GM04503 (cell line): Measurements from ENCODE around the gene FADS1.

ENCODE experiments used
- DNase-seq: peaks from one replicate; pipeline ENCODE4 v3.0.0-alpha.2; 2012; ENCODE audit warnings: low read depth

FADS1 gene

DNA sequence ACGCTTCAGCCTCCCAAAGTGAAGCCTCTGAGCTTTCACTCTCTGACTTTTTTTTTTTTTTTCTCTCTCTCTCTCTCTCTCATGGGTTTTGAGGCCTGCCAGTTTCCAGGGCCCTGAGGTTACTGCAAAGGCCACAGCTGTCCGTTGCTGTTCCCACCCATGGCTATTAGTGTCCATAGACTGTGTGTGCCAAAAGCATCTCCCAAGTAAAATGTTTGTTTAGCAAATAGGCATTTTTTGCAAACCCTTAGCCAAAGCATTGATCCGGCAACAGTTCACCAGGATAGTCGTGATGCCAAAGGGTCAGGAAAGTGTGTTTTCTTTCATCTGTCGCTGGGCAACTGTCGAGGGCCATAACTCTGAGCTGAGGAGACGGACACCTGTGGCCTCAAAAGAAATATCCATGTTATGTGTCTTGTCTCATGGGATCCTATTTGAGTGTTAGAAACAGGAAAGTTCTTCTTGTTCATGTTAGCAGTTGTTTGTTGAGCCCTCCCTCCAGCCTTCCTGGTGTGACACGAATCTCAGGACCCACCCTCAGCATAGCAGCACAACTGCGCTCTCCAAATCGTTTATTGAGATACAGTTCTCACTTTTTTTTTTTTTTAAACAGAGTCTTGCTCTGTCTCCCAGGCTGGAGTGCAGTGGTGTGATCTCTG is 29.7 kb upstream of the FADS1 start:
- DNase-seq = no peak

DNA sequence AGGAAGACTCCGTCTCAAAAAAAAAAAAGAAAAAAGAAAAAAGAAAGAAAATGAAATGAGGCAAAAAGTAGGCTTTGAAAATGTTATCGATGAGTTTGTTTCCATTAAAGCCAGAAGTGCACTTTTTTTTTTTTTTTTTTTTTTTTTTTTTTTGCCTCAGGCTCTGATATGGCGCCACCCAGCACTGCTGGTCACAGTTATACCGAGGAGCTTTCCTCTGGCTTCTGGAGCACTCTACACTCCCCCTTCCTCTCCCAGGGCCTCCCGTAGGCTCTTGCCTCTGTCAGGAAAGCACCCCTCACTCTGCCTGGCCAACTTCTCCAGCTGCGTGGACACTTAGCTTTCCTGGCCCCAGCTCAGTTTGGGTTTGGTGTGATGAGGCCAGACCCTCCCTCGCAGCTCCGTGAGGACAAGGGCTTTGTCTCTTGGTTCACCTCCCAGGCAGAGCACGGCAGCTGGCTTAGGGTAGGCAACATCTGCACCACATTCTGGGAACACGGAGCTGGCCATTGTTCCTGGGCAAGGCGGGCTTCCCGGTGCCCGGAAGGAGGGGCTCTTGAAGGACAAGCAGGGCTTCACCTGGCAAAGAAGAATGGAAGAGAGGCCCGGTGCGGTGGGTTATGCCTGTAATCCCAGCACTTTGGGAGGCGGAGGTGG is 28.2 kb upstream of the FADS1 start:
- no peak for DNase-seq

DNA sequence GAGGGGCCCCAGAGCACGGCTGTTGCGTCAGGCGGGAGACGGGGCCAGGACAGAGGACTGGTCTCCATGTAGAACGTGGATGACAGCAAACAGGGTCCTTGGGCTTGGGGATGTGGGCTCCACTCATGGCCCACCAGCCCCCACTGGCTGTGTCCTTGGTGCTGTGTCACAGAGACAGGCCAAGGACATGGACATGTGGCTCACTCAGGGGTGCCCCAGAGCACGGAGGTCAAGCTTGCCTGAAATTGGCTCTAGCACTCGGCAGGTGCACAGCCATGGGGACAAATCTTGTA is 25.7 kb upstream of the FADS1 start:
- no peak for DNase-seq

DNA sequence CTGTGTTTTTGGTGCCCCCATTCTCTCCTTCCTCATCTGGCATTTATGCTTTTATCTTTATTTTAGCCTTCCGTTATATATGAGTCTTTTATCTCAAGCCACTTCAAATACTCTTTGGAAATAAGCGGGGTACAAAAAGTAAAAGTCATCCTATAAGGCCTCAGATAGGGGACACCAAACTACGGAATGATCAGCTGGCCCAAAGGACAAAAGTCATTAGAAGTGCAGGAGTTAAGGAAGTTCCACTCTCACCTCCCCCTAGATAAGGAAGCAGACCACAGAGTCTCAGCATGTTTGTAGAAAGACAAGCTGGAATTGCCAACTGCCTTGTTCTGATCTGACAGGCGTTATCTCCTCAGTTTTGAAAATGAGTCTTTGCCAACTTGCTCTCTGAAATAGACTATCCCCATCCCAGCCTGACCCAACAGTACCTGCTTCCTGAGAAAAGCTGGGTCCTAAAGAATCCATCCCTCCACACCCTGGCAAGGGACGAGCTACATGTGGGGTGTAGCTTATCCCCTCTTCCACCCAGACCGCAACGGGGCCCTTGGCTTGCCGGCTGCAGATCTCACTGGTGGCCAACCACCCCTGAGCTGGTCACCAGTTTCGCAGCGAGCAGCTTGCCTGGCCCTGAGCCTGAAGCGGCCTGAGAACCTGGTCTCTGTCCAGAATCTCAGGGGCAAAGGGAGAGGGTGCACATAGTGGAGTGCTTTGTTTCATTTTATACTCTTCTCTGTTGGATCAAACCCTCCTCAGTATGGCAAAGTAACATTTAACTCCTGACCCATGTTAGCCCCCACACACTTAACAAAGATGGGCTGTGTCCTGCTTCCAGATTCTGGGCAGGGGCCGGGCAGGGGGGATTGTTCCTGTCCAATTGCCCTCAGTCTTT is 25.1 kb upstream of the FADS1 start:
- no peak for DNase-seq

DNA sequence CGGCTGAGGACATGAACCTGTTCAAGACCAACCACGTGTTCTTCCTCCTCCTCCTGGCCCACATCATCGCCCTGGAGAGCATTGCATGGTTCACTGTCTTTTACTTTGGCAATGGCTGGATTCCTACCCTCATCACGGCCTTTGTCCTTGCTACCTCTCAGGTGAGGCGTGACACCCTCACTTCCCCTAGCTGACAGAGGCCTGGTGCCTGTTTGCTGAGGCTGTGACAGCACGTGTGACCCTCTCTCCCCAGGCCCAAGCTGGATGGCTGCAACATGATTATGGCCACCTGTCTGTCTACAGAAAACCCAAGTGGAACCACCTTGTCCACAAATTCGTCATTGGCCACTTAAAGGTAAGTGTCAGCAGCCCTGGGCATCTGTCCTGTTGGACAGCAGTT is 23.6 kb upstream of the FADS1 start:
- no peak for DNase-seq

DNA sequence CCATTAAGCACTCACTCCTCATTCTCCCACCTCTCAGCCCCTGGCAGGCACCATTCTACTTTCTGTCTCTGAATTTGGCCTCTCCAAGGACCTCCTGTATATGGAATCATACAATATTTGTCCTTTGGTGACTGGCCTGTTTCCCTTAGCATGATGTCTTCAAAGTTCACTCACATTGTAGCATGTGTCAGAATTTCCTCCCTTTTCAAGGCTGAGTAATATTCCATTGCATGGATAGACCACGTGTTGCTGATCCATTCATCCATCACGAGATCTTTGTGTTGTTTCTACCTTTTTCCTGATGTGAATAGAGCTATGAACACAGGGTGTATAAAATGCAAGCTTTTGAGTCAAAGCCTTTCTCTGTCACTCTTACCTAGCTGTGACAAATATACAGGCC is 22.9 kb upstream of the FADS1 start:
- DNase-seq = no peak

DNA sequence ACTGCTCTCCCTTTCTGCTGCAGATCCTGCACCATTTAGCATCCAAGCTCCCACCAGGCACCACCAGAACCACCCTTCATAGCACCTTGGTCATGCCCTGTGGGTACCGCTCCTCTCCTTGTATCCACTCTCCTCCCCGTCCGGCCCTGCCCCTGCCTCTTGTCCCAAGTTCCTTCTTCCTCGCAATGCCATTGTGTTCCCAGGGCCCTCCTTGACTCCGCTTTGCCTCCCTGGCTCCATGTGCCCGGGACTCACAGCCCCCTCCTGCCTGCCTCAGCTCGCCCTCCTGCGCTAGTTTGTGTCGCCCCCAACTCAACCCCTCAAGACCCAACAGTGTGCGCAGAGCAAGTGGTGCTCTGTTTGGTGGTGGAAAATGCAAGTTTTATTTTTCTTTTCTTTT is 22.1 kb upstream of the FADS1 start:
- DNase-seq = no peak

DNA sequence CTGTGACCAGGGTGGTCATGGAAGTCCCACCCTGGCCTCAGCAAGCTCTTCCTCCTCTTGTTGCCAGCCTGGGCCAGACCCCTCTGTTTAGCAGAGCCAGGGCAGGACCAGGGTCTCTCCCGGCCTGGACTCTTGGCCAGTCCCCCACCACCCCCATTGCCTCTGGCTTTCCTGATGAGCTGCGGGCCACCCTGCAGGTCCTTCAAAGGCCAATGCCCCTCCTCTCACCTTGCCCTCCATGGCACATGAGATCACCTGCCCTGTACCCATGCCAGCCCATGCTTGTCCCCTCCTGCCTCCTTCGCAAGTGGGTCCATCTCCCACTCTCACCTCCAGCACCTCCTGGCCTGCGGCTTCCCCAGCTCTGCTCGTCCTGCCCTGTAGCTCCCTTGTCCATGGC is 21.7 kb upstream of the FADS1 start:
- no peak for DNase-seq

DNA sequence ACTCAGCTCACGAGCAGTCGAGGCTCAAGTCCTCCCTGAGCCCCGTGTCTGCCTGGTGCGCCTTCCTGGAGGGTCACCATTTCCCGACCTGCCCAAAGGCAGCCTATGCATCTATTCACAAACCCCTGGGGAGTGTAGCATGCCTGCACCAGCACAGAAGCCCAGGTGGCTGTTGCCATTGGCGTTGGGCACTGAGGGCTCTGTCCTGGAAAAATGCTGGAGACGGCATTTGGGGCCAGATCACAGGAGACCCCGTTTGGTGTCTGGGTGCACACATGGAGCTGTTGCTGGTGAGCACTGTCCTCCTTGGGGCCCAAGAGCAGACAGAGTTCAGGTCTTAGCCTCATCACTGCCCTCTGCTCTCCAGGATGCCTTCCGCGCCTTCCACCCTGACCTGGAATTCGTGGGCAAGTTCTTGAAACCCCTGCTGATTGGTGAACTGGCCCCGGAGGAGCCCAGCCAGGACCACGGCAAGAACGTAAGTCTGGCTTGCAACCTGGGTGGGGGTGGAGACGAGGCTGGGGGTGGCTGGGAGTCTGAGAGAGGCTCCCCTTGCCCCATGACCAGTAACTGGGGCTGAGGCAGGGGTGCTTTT is 20.7 kb upstream of the FADS1 start:
- DNase-seq = no peak

DNA sequence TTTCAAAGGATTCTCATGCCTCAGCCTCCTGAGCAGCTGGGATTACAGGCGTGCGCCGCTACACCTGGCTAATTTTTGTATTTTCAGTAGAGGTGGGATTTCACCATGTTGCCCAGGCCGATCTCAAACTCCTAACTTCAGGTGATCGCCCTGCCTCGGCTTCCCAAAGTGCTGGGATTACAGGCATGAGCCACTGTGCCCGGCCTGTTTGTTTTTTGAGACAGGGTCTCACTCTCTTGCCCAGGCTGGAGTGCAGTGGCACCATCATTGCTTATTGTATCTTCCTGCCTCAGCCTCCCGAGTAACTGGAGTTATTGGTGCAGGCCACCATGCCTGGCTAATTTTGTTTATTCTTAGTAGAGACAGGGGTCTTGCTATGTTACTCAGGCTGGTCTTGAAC is 19.4 kb upstream of the FADS1 start:
- no peak for DNase-seq

DNA sequence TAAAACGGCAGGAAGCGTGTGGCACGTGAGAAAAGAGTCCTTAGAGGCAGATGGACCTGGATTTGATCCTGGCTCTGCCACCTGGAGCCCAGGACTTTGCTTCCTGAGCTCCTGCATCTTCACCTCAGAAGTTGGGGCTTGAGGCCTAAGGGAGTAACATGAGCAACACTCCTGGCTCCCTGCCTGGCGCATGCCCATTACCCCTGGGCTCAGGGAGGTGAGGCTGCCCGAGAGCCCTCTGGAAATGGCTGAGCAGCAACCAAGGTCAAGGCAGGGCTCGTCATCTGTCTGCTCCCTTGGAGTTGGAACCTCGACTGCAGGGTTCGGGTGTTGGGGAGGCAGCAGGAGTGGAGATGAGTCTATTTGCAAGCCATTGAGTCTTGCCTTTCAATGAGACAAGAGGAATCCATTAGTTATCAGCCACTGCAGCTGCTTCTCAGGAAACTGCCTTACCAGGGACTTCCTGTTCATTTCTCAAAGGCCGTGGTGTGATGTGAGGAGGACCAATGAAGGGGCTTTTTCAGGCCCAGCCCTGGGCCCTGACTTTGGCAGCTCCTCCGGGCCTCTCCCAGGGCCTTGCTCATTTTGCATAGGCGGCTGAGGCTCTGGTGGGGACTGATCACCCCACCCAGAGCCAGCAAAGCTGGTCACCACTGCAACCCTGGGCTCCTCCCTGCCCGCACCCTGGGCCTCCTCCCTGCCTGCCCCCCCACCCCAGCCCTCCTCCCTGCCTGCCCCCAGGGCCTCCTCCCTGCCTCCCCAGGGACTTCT is 17.7 kb upstream of the FADS1 start:
- no peak for DNase-seq

DNA sequence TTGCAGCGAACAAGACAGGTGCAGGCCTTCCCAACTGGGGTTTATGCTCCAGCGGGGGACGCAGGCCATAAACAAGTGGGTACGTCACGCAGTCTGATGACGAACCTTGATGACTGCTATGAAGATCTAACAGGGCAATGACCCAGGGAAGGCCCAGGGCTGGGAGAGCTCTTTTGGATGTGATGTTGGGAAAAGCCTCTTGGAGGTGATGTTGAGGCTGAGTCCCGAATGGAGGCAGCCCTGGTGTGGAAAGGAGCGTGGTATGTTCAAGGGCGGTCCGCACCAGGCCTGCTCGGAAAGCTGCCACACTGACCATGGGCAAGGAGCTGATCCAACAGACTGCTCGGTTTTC is 17.1 kb upstream of the FADS1 start:
- DNase-seq = no peak

DNA sequence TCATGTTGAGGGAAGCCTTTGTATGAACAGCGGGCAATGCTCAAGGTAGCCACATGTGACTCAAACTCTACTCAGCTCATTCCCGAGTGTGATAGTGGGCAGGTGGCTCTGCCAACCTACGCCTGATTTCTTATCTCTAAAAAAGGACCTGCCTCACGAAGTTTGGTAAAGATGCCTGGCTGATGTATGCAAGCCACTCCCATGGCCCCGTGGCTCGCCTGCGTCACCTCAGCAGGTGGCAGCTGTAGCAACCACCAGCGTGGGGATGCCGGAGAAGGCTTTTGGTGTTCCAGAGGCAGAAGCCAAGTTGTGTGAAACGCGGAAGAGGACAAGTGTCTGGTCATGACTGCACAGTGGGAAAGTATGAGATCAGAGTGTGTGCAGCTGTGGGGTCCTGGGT is 16.7 kb upstream of the FADS1 start:
- DNase-seq = no peak

DNA sequence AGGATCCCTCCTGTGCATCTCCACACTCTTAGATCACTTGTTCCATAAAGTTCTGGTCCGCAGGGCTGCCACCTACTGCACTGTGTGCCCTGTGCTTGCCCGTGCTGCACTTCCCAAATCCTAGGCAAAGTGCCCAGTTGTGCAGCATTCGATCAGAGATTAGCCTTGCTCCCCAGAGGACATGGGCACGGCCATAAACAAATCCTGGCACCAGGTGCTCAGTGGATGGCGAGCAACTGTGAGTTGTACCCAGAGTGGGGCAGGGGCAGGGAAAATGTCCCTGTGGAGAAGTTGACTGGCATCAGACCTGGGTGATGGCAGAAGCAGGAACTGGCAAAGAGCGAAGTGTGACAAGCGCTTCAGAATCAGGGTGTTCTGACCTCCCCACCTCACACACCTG is 16.0 kb upstream of the FADS1 start:
- no peak for DNase-seq

DNA sequence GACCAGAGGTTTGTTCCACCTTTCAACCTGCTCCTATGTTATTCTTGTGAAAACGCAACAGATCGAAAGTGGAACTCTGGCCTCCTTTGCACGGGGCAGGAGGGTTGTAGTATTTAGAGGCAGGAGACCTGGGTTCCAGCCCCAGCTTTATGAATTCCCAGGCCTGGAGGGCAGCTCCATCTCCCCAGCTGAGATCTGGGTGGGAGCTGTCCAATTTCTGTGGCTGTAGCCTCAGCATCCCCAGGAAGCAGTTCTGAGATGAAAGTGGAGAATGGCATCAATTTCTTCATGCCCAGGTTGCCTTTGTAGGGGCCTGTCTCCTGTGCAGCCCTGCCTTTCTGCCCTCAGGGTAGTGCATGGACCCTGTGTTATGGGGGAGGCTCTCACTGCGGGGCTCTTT is 15.4 kb upstream of the FADS1 start:
- DNase-seq = no peak

DNA sequence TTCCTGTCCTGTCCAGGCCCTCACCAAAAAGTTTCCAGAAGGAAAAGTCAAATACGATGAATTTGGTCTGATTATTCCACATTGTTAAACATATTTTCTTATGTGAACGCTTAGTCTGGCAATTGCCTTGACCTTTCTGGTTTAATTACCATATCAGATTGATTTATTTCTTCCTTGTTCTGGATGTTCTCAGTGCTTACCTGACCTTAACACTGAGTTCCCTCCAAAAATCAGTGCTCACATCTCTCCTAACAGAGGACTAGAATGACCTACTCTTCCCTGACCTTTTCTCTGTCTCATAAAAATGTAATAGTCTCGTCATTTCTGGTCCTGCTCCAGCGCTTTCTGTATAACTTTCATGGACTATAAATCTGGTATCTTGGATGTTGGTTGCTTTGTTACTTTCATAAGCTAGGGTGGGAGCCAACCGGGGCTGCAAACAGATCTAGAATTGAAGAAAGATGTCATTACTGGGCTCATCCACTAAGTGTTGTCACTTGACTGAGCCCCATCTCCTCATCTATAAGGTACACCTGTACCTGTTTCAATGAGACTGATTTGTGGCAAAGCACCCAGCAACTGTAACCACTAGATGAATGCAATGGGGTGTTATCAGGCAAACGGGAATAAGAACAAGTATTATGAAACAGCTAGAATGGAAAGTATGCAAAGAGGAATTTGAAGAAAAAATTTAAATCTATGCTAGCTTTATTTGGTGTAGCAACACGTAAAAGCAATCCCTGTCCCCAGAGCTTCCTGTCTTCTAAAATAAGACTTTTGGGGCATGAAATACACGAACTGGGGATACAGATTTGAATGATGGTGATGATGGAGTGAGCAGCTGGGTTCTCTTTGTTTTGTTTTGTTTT is 13.7 kb upstream of the FADS1 start:
- no peak for DNase-seq

DNA sequence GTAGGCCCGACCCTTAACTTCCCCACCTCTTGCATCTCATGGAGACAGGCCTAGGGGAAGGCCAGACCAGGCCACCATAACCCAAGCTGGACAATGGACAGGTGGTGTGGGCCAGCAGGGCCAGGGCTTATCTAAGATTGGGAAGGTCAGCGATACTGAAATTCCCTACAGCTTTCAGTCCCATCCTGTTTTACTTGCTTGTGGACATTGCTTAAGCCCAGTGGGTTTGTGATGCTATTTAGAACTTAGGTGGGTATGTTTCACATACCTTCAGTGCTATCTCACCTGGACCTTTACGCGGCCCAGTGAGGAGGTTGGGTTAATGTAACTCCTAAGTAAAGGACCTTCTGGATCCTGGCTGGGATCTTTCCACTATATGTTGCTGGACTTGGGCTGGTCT is 13.0 kb upstream of the FADS1 start:
- no peak for DNase-seq

DNA sequence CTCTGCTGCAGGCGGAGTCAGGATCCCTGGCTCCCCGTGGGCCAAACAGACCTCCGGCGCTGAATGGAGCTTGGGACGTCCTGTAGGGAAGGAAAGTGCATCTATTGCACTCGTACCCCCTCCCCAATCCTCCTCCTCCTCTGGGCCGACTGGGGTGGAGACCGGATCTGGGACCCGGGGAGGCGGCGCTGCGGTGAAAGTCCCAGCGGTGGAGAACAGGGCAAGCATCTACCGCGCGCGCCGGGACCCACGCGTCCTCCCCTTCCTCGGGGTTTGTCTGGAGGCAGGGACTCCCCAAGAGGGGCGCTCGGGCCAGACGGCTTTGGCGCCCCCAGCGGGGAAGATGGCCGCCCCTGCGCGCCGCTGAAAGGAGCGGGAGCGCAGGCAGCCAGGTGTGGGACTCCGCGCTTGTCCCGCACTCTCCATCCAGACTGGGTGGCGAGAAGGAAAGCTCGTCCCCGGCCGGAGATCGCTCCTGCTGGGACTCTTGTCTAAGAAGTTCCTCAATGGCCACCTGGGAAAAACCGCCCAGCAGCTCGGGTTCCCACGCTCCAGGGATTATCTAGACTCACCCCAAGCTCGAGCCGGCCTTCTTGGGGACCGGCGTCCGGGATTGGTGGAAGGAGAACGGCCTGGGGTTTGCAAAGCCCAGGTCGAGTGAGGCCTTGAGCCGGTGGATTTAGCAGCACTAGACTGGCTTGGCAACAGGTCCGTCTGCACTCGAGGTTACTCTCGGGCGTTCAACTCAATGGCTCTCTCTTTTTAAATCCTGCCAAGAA is 12.0 kb upstream of the FADS1 start:
- DNase-seq = no peak

DNA sequence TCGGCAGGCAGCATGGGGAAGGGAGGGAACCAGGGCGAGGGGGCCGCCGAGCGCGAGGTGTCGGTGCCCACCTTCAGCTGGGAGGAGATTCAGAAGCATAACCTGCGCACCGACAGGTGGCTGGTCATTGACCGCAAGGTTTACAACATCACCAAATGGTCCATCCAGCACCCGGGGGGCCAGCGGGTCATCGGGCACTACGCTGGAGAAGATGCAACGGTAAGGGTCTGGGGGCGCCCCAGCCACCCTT is 11.5 kb upstream of the FADS1 start:
- no peak for DNase-seq

DNA sequence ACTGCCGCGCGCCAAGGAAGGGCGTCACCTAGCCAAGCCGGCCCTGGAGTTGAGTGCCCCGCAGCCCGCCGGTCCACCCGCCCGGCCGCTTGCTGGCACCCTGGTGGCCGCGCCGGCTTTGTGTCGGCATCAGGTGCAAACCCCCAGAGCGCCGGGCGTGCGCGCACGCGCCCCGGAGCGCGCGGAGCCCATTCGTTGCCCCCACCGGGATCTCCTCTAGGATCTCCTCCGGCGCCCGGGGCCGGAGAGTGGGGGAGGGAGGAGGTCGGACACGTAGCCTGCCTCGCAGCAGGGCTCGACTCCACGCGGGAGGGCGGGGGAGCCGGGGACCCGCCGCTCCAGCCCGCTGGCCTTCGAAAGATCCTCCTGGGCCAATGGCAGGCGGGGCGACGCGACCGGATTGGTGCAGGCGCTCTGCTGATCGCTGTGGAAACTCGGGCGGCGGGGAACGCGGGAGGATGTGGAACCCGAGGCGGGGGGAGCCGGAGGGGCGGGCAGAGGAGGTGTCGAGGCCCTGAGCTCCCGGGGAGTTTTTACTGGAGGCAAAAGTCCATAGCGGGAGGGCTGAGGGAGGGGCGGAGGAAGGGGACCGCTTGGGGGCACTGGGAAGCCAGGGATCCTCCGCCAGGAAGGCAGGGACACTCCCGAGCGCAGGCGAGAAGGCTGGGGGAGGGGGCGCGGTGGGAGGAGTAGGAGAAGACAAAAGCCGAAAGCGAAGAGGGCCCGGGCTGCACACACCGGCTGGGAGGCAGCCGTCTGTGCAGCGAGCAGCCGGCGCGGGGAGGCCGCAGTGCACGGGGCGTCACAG is 11.0 kb upstream of the FADS1 start, which contains the start of gene FADS2:
FADS2 (plus strand) TSS at position 730 of the 808 bp plus-strand sequence. CDS start 91 bp downstream, outside the sequence.
- no peak for DNase-seq
